Activated naive CD8-positive, alpha-beta T cell treated with anti-CD3 and anti-CD28 coated beads, Interleukin-2, amount 50 U/mL, for 24 hours (primary cell): ENCODE results near the gene MAEA.

ENCODE experiments used
- ATAC-seq: fragments of 150-1000 bp; cut with Tn5 transposase; one replicate; pipeline ENCODE4 v1.10.0; 2021
- DNase-seq: peaks from one replicate; pipeline ENCODE4 v3.0.0; 2021
- H3K27ac Mint-ChIP-seq: one replicate; pipeline ENCODE4 v1.8.0; 2021; ENCODE audit warnings: mild to moderate bottlenecking, mixed read lengths
- H3K27me3 Mint-ChIP-seq: one replicate; pipeline ENCODE4 v1.8.0; 2021; ENCODE audit warnings: mixed read lengths
- H3K36me3 Mint-ChIP-seq: one replicate; pipeline ENCODE4 v1.8.0; 2021; ENCODE audit warnings: low read depth, mixed read lengths
- H3K4me1 Mint-ChIP-seq: one replicate; pipeline ENCODE4 v1.8.0; 2021; ENCODE audit warnings: mixed read lengths
- H3K4me3 Mint-ChIP-seq: one replicate; pipeline ENCODE4 v1.8.0; 2021; ENCODE audit warnings: mild to moderate bottlenecking, moderate library complexity, mixed read lengths
- H3K9me3 Mint-ChIP-seq: one replicate; pipeline ENCODE4 v1.8.0; 2021; ENCODE audit warnings: mixed read lengths

Gene MAEA

GRCh38 chr4:1358421-1359143, 68.9 kb downstream of the MAEA start:
- no peaks in the 10 kb centered on the region for H3K4me1 Mint-ChIP-seq
- ATAC-seq (no peak), DNase-seq (no peak)
- H3K36me3 Mint-ChIP-seq = peaks cover 2% of the 10 kb centered on the region
- H3K27me3 Mint-ChIP-seq = no peaks in the 10 kb centered on the region
- H3K27ac Mint-ChIP-seq = no peak overlapping the region
- no peaks in the 10 kb centered on the region for H3K9me3 Mint-ChIP-seq
- H3K4me3 Mint-ChIP-seq = no peak overlapping the region

DNA sequence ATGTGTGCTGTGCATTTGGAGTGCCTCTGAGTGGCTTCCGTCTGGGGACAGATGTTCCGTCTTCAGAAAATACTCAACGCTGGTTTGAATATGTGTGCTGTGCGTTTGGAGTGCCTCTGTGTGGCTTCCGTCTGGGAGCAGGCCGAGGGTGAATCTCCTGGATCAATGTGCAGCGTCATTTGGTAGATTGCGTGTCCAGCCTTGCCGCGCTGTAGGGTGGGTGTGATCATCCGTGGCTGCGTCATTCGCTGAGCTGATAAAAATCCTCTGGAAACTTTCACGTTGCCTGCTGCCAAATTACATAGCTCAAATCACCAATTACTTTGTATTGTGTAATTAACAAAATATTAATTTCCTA, 69.4 kb downstream of the MAEA start:
- Mint-ChIP-seq H3K36me3 (peaks cover 2% of the 10 kb centered on the region), H3K27me3 (no peaks in the 10 kb centered on the region), H3K4me3 (no peak overlapping the region), H3K4me1 (no peaks in the 10 kb centered on the region), H3K27ac (no peak overlapping the region), H3K9me3 (no peaks in the 10 kb centered on the region)
- DNase-seq = no peak
- ATAC-seq = no peak

DNA sequence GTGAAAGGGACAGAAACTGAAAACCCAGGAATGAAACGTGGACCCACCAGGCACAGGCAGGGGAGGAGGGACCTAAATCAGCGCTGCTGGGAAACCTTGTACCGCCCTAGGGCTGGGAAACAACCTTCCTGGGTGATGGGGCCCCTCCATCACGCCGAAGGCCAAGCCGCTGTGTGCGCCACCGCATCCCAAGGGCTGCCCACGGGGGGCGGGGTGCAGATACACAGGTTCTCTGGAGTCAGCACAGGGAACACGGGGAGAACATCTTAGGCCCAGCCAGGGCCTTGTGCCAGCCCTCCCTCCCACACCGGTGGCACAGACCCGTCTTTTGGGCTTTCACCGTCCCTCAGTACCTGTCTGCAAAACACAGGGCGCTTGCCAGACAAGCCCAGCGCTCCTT, 70.3 kb downstream of the MAEA start:
- H3K36me3 Mint-ChIP-seq = peaks cover 2% of the 10 kb centered on the region
- no peak for ATAC-seq
- H3K9me3 Mint-ChIP-seq = no peaks in the 10 kb centered on the region
- no peaks in the 10 kb centered on the region for H3K27me3 Mint-ChIP-seq
- H3K27ac Mint-ChIP-seq = no peak overlapping the region
- H3K4me1 Mint-ChIP-seq = no peaks in the 10 kb centered on the region
- no peak overlapping the region for H3K4me3 Mint-ChIP-seq
- no peak for DNase-seq

GRCh38 chr4:1360423-1361283, 71.0 kb downstream of the MAEA start:
- no peaks in the 10 kb centered on the region for H3K27me3 Mint-ChIP-seq
- DNase-seq = no peak
- no peak overlapping the region for H3K4me3 Mint-ChIP-seq
- H3K36me3 Mint-ChIP-seq = peaks cover 2% of the 10 kb centered on the region
- no peaks in the 10 kb centered on the region for H3K4me1 Mint-ChIP-seq
- no peak overlapping the region for H3K27ac Mint-ChIP-seq
- no peaks in the 10 kb centered on the region for H3K9me3 Mint-ChIP-seq
- no peak for ATAC-seq

- no peak for DNase-seq
- Mint-ChIP-seq H3K27me3 (no peaks in the 10 kb centered on the region), H3K4me1 (no peaks in the 10 kb centered on the region), H3K9me3 (no peaks in the 10 kb centered on the region), H3K27ac (no peak overlapping the region), H3K36me3 (no peaks in the 10 kb centered on the region), H3K4me3 (no peak overlapping the region)
- ATAC-seq = no peak
Measured at GRCh38 chr4:1361431-1361830, 71.7 kb downstream of the MAEA start.

DNA sequence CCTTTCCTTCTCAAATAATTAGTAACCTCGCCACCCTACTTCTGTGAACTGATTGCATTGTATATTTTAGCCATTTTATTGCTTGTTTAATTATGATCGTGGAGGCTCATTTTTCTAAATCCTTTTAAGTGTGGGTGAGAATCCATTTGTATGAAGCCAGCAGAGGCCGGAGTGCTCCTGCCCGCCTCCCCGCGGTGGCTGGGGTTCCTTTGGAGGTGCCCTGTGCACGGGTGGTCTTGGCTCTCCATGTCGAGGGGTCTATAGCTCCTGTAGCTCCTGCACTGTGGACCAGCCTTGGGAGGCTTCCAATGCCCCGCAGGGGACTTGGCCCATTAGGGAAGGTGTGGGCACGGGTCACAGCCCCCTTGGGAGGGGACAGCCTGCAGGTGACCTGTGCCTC, 72.4 kb downstream of the MAEA start:
- no peaks in the 10 kb centered on the region for H3K4me1 Mint-ChIP-seq
- no peak for ATAC-seq
- H3K36me3 Mint-ChIP-seq = no peaks in the 10 kb centered on the region
- no peaks in the 10 kb centered on the region for H3K9me3 Mint-ChIP-seq
- no peak for DNase-seq
- H3K27me3 Mint-ChIP-seq = no peaks in the 10 kb centered on the region
- no peak overlapping the region for H3K27ac Mint-ChIP-seq
- no peak overlapping the region for H3K4me3 Mint-ChIP-seq

- no peak for DNase-seq
- H3K9me3 Mint-ChIP-seq = no peaks in the 10 kb centered on the region
- H3K36me3 Mint-ChIP-seq = no peaks in the 10 kb centered on the region
- no peaks in the 10 kb centered on the region for H3K4me1 Mint-ChIP-seq
- H3K4me3 Mint-ChIP-seq = no peak overlapping the region
- ATAC-seq = no peak
- H3K27ac Mint-ChIP-seq = no peak overlapping the region
- H3K27me3 Mint-ChIP-seq = no peaks in the 10 kb centered on the region
Measured at GRCh38 chr4:1362521-1362920, 72.8 kb downstream of the MAEA start.

- DNase-seq = no peak
- no peak for ATAC-seq
- H3K9me3 Mint-ChIP-seq = no peaks in the 10 kb centered on the region
Measured at GRCh38 chr4:1363513-1363912, 73.8 kb downstream of the MAEA start.

GRCh38 chr4:1364217-1364616, 74.5 kb downstream of the MAEA start:
- Mint-ChIP-seq H3K27ac (no peak overlapping the region), H3K4me1 (no peaks in the 10 kb centered on the region), H3K36me3 (no peaks in the 10 kb centered on the region), H3K27me3 (no peaks in the 10 kb centered on the region), H3K4me3 (no peak overlapping the region), H3K9me3 (no peaks in the 10 kb centered on the region)
- no peak for ATAC-seq
- DNase-seq = no peak

More at GRCh38 chr4:1363513-1363912, 73.8 kb downstream of the MAEA start:
- H3K27ac Mint-ChIP-seq = no peak overlapping the region
- H3K4me1 Mint-ChIP-seq = no peaks in the 10 kb centered on the region
- no peaks in the 10 kb centered on the region for H3K36me3 Mint-ChIP-seq
- H3K4me3 Mint-ChIP-seq = no peak overlapping the region
- no peaks in the 10 kb centered on the region for H3K27me3 Mint-ChIP-seq

- ATAC-seq = no peak
- H3K27me3 Mint-ChIP-seq = no peaks in the 10 kb centered on the region
Measured at GRCh38 chr4:1364748-1365147, 75.1 kb downstream of the MAEA start.

DNA sequence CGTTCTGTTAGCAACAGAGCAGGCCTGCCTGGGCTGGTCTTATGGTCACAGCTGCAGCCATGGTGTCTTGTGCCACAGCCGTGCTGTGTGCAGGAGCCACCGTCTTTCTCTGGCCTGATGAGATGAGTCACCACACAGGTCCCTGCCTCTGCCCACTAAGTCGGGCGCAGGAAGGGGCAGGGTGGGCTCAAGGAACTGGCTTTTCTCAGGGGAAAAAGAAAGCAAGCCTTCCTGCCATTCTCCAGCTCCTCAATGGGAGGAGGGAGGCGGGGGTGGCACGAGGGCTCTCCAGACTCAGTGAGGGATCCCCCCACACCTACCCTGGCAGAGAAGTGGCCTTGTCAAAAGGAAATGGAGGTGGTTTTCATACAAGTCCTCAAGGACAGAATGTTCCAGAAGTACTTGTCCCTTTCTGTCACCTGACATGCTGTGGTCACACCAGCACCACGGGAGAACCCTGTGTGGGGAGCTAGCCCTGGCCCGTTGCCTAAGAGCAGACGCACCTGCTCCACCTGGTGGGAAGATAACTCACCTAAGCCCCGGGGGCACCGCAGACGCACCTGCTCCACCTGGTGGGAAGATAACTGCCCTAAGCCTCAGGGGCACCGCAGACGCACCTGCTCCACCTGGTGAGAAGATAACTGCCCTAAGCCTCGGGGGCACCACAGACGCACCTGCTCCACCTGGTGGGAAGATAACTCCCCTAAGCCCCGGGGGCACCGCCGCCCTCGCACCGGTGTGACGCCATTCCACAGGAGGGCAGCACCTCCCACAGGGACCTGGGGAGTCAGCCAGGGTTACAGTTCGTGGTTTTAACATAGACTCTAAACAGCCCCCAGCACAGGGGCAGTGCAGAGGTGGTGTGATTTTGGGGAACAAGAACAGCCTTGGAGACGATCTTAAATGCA, 75.8 kb downstream of the MAEA start:
- Mint-ChIP-seq H3K36me3 (no peaks in the 10 kb centered on the region), H3K27ac (no peak overlapping the region), H3K4me1 (no peaks in the 10 kb centered on the region), H3K9me3 (no peaks in the 10 kb centered on the region), H3K27me3 (no peaks in the 10 kb centered on the region), H3K4me3 (no peak overlapping the region)
- no peak for DNase-seq
- no peak for ATAC-seq

More at GRCh38 chr4:1364748-1365147, 75.1 kb downstream of the MAEA start:
- H3K4me1 Mint-ChIP-seq = no peaks in the 10 kb centered on the region
- H3K4me3 Mint-ChIP-seq = no peak overlapping the region
- DNase-seq = no peak
- no peaks in the 10 kb centered on the region for H3K9me3 Mint-ChIP-seq
- no peak overlapping the region for H3K27ac Mint-ChIP-seq
- no peaks in the 10 kb centered on the region for H3K36me3 Mint-ChIP-seq

DNA sequence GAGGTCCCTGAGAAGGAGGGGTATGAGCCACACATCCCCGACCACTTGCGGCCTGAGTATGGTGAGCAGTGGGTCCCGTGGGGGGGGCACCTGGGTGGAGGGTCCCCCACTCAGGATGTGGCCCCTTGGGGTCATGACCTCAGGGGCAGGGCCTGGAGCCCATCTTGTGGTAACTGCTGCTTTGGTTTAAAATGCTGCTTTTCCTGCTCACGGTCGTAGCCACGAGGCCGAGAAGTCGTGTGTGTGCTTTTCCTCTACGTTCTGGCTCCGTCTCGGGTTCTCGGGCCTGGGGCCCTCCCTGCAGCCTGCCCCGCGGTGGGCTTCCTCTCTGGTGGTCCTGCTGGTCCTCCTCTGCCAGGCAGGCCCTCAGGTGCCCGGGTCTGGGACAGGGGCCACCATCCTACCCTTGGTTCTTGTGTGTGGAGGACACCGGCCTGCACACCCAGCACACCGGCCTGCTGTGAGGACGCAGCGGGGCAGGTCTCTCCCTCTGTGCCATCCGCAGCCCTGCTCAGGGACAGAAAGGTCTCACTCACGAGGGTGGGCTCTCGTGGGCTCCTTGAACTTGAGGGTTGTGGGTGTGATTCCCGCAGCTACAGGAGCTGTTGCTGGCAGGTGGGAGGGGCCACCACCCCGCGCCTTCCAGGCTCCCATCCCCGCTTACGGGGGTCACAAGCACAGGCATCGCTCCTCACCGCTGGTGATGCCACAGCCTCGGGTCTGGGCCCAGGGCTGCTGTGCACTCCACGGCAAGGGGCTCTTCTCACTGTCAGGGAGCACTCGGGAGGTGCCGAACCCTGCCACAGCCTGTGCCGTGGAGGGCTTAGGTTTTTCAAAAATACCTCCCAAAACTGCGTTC, 76.9 kb downstream of the MAEA start:
- Mint-ChIP-seq H3K9me3 (no peaks in the 10 kb centered on the region), H3K27ac (no peak overlapping the region), H3K36me3 (no peaks in the 10 kb centered on the region), H3K4me1 (no peaks in the 10 kb centered on the region), H3K27me3 (no peaks in the 10 kb centered on the region), H3K4me3 (no peak overlapping the region)
- DNase-seq = no peak
- no peak for ATAC-seq

DNA sequence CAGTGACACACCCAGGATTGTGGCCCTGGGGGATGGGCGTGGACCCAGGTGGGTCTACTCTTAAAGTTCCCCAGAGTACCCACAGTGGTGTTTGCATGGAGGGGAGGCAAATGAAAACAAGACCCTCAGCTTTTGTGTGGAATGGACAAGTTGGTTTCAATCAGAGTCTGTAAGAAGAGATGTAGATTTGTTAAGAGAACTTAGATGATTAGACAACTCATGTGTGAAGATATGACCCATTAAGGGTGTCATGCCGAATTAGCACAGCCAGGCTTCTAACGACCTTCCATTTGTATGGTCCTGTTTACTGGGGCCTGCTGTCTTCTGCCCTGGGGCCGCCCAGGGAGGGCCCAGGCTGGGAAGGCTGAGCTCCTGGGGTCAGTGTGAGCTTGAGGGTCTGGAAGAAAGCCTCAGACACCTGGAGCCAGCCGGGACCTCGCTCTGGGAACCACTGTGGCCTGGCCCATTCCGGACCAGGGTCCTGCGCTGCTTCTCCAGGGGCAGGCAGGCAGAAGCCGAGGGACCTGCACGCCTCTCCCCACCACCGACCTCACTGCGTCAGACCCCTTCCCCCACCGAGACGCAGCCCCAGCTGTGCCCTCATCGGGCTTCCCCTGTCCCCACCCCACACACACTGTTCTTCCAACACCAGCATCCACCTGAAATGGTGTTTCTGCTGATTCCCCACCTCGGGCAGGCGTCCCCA, 77.7 kb downstream of the MAEA start:
- H3K4me3 Mint-ChIP-seq = no peak overlapping the region
- no peaks in the 10 kb centered on the region for H3K9me3 Mint-ChIP-seq
- peaks cover 2% of the 10 kb centered on the region for H3K36me3 Mint-ChIP-seq
- no peaks in the 10 kb centered on the region for H3K4me1 Mint-ChIP-seq
- no peak for DNase-seq
- ATAC-seq = no peak
- no peaks in the 10 kb centered on the region for H3K27me3 Mint-ChIP-seq
- H3K27ac Mint-ChIP-seq = no peak overlapping the region
